Uterus (tissue), 4 donors: Measurements from ENCODE around the gene ASTN2. TPM values are rescaled to one million over a fixed set of nuclear protein-coding genes. Genes with fewer than 3 reads are reported as not detected.

Source experiments
- DNase-seq, 2 donors: peaks; one replicate each; pipeline ENCODE4 v3.0.0-alpha.2; 2019 to 2020
- H3K27ac ChIP-seq, 2 donors: fragments of 200-600 bp; sonication (generic); 1 replicate in 1 of 2; 2 replicates in 1 of 2; pipeline ENCODE4 v1.5.1; 2016 to 2018
- H3K27me3 ChIP-seq, 2 donors: fragments of 200-600 bp; sonication (generic); one replicate each; pipeline ENCODE4 v1.5.1; 2018 to 2019; ENCODE audit warnings: control low read depth in 1 of 2
- H3K36me3 ChIP-seq, 2 donors: fragments of 200-600 bp; sonication (generic); one replicate each; pipeline ENCODE4 v1.5.1; 2019; ENCODE audit warnings: control low read depth in 1 of 2
- H3K4me1 ChIP-seq, 2 donors: fragments of 200-600 bp; sonication (generic); one replicate each; pipeline ENCODE4 v1.5.1; 2018 to 2019; ENCODE audit warnings: control low read depth in 1 of 2
- H3K4me3 ChIP-seq, 2 donors: fragments of 200-600 bp; sonication (generic); 1 replicate in 1 of 2; 2 replicates in 1 of 2; pipeline ENCODE4 v1.5.1; 2018 to 2019; ENCODE audit warnings: mild to moderate bottlenecking in 1 of 2
- H3K9me3 ChIP-seq, 2 donors: fragments of 200-600 bp; sonication (generic); one replicate each; pipeline ENCODE4 v1.5.1; 2019; ENCODE audit warnings: control low read depth in 1 of 2
- CTCF ChIP-seq, 4 experiments: fragments of 200-600 bp in 2 of 4; fragments of 450-650 bp in 2 of 4; sonication (generic) in 2 of 4; IDR thresholded peaks; one replicate each; pipeline ENCODE4 v1.5.1; 2016 to 2019; ENCODE audit warnings: antibody characterized with exemption in 4 of 4, mild to moderate bottlenecking in 2 of 4, moderate library complexity in 1 of 4
- POLR2A ChIP-seq, 2 donors: fragments of 450-650 bp; IDR thresholded peaks; one replicate each; pipeline ENCODE4 v1.6.1; 2016; ENCODE audit warnings: antibody characterized with exemption in 2 of 2, mild to moderate bottlenecking in 1 of 2, moderate library complexity in 1 of 2
- intact Hi-C: fragments of 100-400 bp; cut with DNase I; formaldehyde crosslinking; loops from one replicate; pipeline ENCODE4 v1.15.1; 2023; ENCODE audit warnings: low total_unique reads
- total RNA-seq, 4 donors: library from RNA; depleted of rRNA in 3 of 4; stranded (reverse); fragments of >200 nt in 3 of 4; gene quantifications; one replicate each; pipeline versions ENCODE4 v1.1.0 to v1.2.4, GENCODE V29; 2014 to 2023
- donor health status: DM: yes; HTN: yes; CAD: no.

ASTN2 gene
- total RNA-seq, 4 donors from 2014 or later = 1.8 to 8.6 (median 6.7) TPM

- Histone ChIP-seq H3K4me1 (no peaks in the 10 kb centered on the region), H3K27ac (no peak overlapping the region), H3K9me3 (no peaks in the 10 kb centered on the region), H3K36me3 (no peaks in the 10 kb centered on the region), H3K4me3 (no peak overlapping the region), H3K27me3 (no peaks in the 10 kb centered on the region)
- intact Hi-C loops = no loop called here
- TF ChIP-seq POLR2A (IDR thresholded peaks at IDR 0.05) = no peak
- no peak for TF ChIP-seq CTCF (IDR thresholded peaks at IDR 0.05)
- no peak for DNase-seq
Measured at GRCh38 chr9:116813031-116813300, 601.9 kb downstream of the ASTN2 start.

- Histone ChIP-seq H3K4me1 (no peaks in the 10 kb centered on the region), H3K27ac (no peak overlapping the region), H3K4me3 (no peak overlapping the region), H3K36me3 (no peaks in the 10 kb centered on the region), H3K27me3 (no peaks in the 10 kb centered on the region), H3K9me3 (no peaks in the 10 kb centered on the region)
- intact Hi-C loops = no loop called here
- no peak for TF ChIP-seq CTCF (IDR thresholded peaks at IDR 0.05)
- TF ChIP-seq POLR2A (IDR thresholded peaks at IDR 0.05) = no peak
- no peak for DNase-seq
Measured at GRCh38 chr9:116812231-116813030, 602.4 kb downstream of the ASTN2 start.

- no peak for DNase-seq
- no peak for TF ChIP-seq CTCF (IDR thresholded peaks at IDR 0.05)
- no peak for TF ChIP-seq POLR2A (IDR thresholded peaks at IDR 0.05)
- no peak overlapping the region for H3K27ac ChIP-seq
- H3K36me3 ChIP-seq = no peaks in the 10 kb centered on the region
- H3K27me3 ChIP-seq = no peaks in the 10 kb centered on the region
- intact Hi-C loops = no loop called here
- H3K4me3 ChIP-seq = no peak overlapping the region
- no peaks in the 10 kb centered on the region for H3K4me1 ChIP-seq
- no peaks in the 10 kb centered on the region for H3K9me3 ChIP-seq
Measured at GRCh38 chr9:116809656-116810055, 605.2 kb downstream of the ASTN2 start.

GRCh38 chr9:116806075-116806474 lies 608.8 kb downstream of the ASTN2 start:
- no peaks in the 10 kb centered on the region for H3K9me3 ChIP-seq
- H3K4me1 ChIP-seq = no peaks in the 10 kb centered on the region
- no peak overlapping the region for H3K27ac ChIP-seq
- intact Hi-C loops = no loop called here
- no peaks in the 10 kb centered on the region for H3K27me3 ChIP-seq
- no peak overlapping the region for H3K4me3 ChIP-seq
- no peak for DNase-seq
- H3K36me3 ChIP-seq = no peaks in the 10 kb centered on the region
- TF ChIP-seq CTCF (IDR thresholded peaks at IDR 0.05) (no peak), POLR2A (IDR thresholded peaks at IDR 0.05) (no peak)

GRCh38 chr9:116800885-116801284 lies 614.0 kb downstream of the ASTN2 start:
- H3K27me3 ChIP-seq = no peaks in the 10 kb centered on the region
- TF ChIP-seq POLR2A (IDR thresholded peaks at IDR 0.05) (no peak), CTCF (IDR thresholded peaks at IDR 0.05) (no peak)
- H3K36me3 ChIP-seq = no peaks in the 10 kb centered on the region
- no peak overlapping the region for H3K27ac ChIP-seq
- no peaks in the 10 kb centered on the region for H3K9me3 ChIP-seq
- H3K4me1 ChIP-seq = no peaks in the 10 kb centered on the region
- intact Hi-C loops = no loop called here
- DNase-seq = no peak
- no peak overlapping the region for H3K4me3 ChIP-seq
